Heart left ventricle (tissue), 16 donors: ENCODE measurements around the gene IQCH. TPM values are rescaled to one million over a fixed set of nuclear protein-coding genes. Genes with fewer than 3 reads are reported as not detected.

ENCODE experiments used
- ATAC-seq, 4 donors: fragments of 200-7000 bp; cut with Tn5 transposase; one replicate each; pipeline ENCODE4 v1.9.1; 2020 to 2022; ENCODE audit warnings: moderate library complexity in 4 of 4, mild to moderate bottlenecking in 3 of 4, moderate number of reproducible peaks in 1 of 4
- DNase-seq, 5 donors: peaks; one replicate each; pipeline ENCODE4 v3.0.0-alpha.2; 2020
- H3K27ac ChIP-seq, 12 donors: fragments of 200-600 bp; sonication (generic) in 4 of 12; one replicate each; pipeline versions ENCODE4 v1.5.0 to v1.8.0; 2016 to 2022; ENCODE audit warnings: mild to moderate bottlenecking in 2 of 12
- H3K27me3 ChIP-seq, 9 donors: fragments of 200-600 bp; sonication (generic) in 2 of 9; one replicate each; pipeline versions ENCODE4 v1.5.1 to v1.8.0; 2016 to 2022; ENCODE audit warnings: mild to moderate bottlenecking in 3 of 9
- H3K36me3 ChIP-seq, 9 donors: fragments of 200-600 bp; sonication (generic) in 2 of 9; one replicate each; pipeline versions ENCODE4 v1.5.0 to v1.8.0; 2018 to 2022; ENCODE audit warnings: mild to moderate bottlenecking in 2 of 9
- H3K4me1 ChIP-seq, 12 donors: fragments of 200-600 bp; sonication (generic) in 4 of 12; one replicate each; pipeline versions ENCODE4 v1.5.0 to v1.8.0; 2016 to 2022; ENCODE audit warnings: mild to moderate bottlenecking in 3 of 12
- H3K4me3 ChIP-seq, 12 donors: fragments of 200-600 bp; sonication (generic) in 4 of 12; one replicate each; pipeline versions ENCODE4 v1.5.0 to v1.8.0; 2017 to 2022; ENCODE audit warnings: mild to moderate bottlenecking in 9 of 12, moderate library complexity in 4 of 12
- H3K9me3 ChIP-seq, 12 donors: fragments of 200-600 bp; sonication (generic) in 4 of 12; one replicate each; pipeline versions ENCODE4 v1.5.0 to v1.8.0; 2016 to 2022; ENCODE audit warnings: mild to moderate bottlenecking in 1 of 12
- POLR2A ChIP-seq, 2 donors: fragments of 450-650 bp; IDR thresholded peaks; one replicate each; pipeline ENCODE4 v1.6.1; 2017; ENCODE audit warnings: antibody characterized with exemption in 2 of 2, mild to moderate bottlenecking in 2 of 2, moderate library complexity in 2 of 2
- WGBS, 4 donors: extraction: QIAGEN DNeasy Blood & Tissue Kit in 2 of 4; methylation state at CpG; one replicate each; pipeline versions ENCODE4 v1.1.5 to v1.1.7; 2013 to 2018; 5-methylcytosine and 5-hydroxymethylcytosine counted together
- intact Hi-C, 10 donors: fragments of 100-400 bp; cut with DNase I; formaldehyde crosslinking; loops; one replicate each; pipeline versions ENCODE4 v1.11.1 to v1.14.2; 2022
- polyA plus RNA-seq, 2 donors: library from polyadenylated mRNA; stranded (reverse); fragments of 200-250 nt; gene quantifications; one replicate each; pipeline ENCODE4 v1.2.3, GENCODE V29; 2013
- total RNA-seq, 9 donors: library from RNA; depleted of rRNA in 2 of 9; stranded (reverse); fragments of >200 nt in 2 of 9; fragmentation: NEBNext Ultra II Directional in 3 of 9; extraction: Animal tissue kit (Norgen Biotek cat#: 25700) in 3 of 9; gene quantifications; one replicate each; pipeline versions ENCODE4 v1.1.0 to v1.2.4, GENCODE V29; 2016 to 2023
- TF ChIP-seq, protein P1 (sequence below), 12 donors: fragments of 200-600 bp; sonication (generic) in 4 of 12; IDR thresholded peaks; one replicate each; pipeline versions ENCODE4 v1.5.0 to v1.8.0; 2018 to 2022; ENCODE audit warnings: antibody characterized with exemption in 12 of 12, mild to moderate bottlenecking in 5 of 12
- donor health status: ischemic (EF 13 %, LVEDD 7.1; RV severe dilation, severe dysfunction).
- donor health status: healthy with polysubstance abuse.
- donor health status: DM: no; HTN: yes; CAD: no.
- donor health status: DM: no; HTN: no; CAD: no.
- donor health status: ischemic (EF 25% LVEDD 6.9; RV normal size, moderate dysfunction).
- donor health status: ischemic (EF 25% LVEDD 5.7; RV mildly dilated, moderate dysfunction).
- donor health status: healthy.
- donor health status: DM: yes; HTN: yes; CAD: no.
- donor health status: ischemic (EF 35%, LVEDD 5.7; RV mildly dilated, moderate dysfunction).
- donor health status: nonischemic (EF 11% LVEDD 7.7; RV severe dilation, severe dysfunction).
- donor health status: DM: yes; HTN: yes; CAD: no.
- donor health status: PGD.
- donor health status: ischemic (EF 29% LVEDD 5.4; RV normal size, mild dysfunction).
- donor health status: nonischemic (EF 23%, LVEDD 6.1; RV moderate dilation, normal function).

Gene IQCH
- total and polyA plus RNA-seq, 11 donors = 0.11 to 3.3 (median 1.4) TPM

DNA sequence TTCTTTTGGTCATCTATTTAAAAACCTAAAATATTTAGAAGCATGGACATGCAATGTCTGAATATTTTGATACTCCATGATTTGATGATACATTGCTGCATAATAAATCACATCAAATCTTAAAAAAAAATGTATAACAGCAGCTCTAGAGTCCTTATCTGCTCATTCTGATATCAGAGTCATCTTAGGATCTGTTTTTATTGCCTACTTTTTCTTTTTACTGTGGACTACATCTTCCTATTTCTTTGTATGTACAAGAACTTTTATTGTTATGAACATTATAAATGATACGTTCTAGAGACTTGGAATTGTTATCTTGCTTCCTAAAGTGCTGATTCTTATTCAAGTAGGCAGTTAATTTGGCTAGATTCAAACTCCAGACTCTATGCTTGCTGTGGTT, 72.7 kb downstream of the IQCH start:
- no peaks in the 10 kb centered on the region for H3K27me3 ChIP-seq
- intact Hi-C loops = no loop called here
- WGBS, 4 donors = 74 to 82% (median 78%) methylated on average over 1 of the region's 1 CpG
- no peak overlapping the region for H3K4me3 ChIP-seq
- ATAC-seq (no peak), DNase-seq (no peak)
- peaks cover 0 to 13% (median 0%) of the 10 kb centered on the region in 12 donors for H3K9me3 ChIP-seq
- TF ChIP-seq POLR2A (IDR thresholded peaks at IDR 0.05) = no peak
- TF ChIP-seq, protein P1, sequence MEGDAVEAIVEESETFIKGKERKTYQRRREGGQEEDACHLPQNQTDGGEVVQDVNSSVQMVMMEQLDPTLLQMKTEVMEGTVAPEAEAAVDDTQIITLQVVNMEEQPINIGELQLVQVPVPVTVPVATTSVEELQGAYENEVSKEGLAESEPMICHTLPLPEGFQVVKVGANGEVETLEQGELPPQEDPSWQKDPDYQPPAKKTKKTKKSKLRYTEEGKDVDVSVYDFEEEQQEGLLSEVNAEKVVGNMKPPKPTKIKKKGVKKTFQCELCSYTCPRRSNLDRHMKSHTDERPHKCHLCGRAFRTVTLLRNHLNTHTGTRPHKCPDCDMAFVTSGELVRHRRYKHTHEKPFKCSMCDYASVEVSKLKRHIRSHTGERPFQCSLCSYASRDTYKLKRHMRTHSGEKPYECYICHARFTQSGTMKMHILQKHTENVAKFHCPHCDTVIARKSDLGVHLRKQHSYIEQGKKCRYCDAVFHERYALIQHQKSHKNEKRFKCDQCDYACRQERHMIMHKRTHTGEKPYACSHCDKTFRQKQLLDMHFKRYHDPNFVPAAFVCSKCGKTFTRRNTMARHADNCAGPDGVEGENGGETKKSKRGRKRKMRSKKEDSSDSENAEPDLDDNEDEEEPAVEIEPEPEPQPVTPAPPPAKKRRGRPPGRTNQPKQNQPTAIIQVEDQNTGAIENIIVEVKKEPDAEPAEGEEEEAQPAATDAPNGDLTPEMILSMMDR (IDR thresholded peaks at IDR 0.05) = no peak
- H3K27ac ChIP-seq = no peak overlapping the region
- no peaks in the 10 kb centered on the region for H3K36me3 ChIP-seq
- H3K4me1 ChIP-seq = peaks cover 0 to 2% (median 0%) of the 10 kb centered on the region in 12 donors

DNA sequence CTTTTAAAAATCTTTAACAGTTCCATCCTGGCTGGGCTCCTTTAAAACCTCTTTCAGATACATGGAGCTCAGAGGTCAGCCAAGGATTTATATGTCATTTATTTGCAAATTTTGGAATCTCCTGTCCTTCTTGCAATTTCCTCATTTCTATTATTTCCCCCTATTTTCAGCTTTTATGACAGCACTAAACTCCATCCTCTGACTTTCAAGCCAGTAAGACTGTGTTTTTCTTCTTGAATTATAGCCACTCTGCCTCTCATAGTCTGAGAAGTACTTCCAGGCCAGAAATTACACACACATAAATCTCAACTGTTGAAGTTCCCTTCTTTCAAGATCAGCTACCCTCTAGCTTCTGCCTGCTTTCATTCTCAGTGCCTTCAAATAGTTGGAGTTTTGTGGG, 73.2 kb downstream of the IQCH start:
- H3K4me1 ChIP-seq = peaks cover 0 to 2% (median 0%) of the 10 kb centered on the region in 12 donors
- intact Hi-C loops = no loop called here
- no peak overlapping the region for H3K4me3 ChIP-seq
- H3K27me3 ChIP-seq = no peaks in the 10 kb centered on the region
- H3K27ac ChIP-seq = no peak overlapping the region
- ATAC-seq = no peak
- peaks cover 0 to 13% (median 0%) of the 10 kb centered on the region in 12 donors for H3K9me3 ChIP-seq
- no peak for TF ChIP-seq POLR2A (IDR thresholded peaks at IDR 0.05)
- TF ChIP-seq, protein P1 (IDR thresholded peaks at IDR 0.05) = no peak
- no peak for DNase-seq
- H3K36me3 ChIP-seq = no peaks in the 10 kb centered on the region

DNA sequence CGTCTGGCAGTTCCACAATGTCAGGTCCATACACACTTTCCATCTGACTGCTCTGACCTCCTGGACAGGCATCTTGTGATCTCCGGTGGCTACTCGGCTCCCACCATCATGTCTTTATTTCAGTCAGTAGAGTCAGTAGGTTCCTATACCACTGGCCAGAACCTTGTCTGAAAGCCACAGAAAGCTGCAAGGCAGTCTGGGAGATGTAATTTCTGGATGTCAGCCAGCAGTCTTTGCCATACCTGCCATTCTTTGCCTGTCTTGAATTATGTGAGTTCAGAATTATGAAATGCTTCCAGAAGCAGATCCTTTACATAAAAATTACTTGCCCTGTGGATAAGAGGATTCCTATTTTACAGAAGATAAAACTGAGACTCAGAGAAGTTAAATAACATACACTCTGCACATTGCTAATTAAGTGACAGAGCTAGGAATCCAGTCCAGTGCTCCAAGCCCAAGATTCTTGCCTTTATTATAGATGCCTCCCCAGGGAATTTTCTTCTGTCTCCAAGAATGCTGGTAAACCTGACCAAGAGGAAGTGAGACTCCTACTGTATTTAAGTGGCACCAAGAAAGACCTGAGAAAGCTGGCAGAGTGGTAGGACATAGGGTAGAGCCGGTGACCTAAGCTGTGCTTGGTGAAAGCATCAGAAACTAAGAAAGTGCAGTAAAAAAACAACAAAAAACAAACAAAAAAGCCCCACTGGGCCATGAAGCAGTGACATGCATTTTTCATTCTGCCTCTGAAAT, 75.6 kb downstream of the IQCH start:
- H3K36me3 ChIP-seq = no peaks in the 10 kb centered on the region
- intact Hi-C loops = no loop called here
- H3K27me3 ChIP-seq = no peaks in the 10 kb centered on the region
- H3K9me3 ChIP-seq = peaks cover 0 to 13% (median 0%) of the 10 kb centered on the region in 12 donors
- no peak overlapping the region for H3K27ac ChIP-seq
- ATAC-seq (no peak), DNase-seq (no peak)
- TF ChIP-seq, protein P1 (IDR thresholded peaks at IDR 0.05) = no peak
- no peak for TF ChIP-seq POLR2A (IDR thresholded peaks at IDR 0.05)
- WGBS, 4 donors = 84 to 94% (median 92%) methylated on average over 4 of the region's 4 CpGs
- peaks cover 0 to 2% (median 0%) of the 10 kb centered on the region in 12 donors for H3K4me1 ChIP-seq
- H3K4me3 ChIP-seq = no peak overlapping the region

DNA sequence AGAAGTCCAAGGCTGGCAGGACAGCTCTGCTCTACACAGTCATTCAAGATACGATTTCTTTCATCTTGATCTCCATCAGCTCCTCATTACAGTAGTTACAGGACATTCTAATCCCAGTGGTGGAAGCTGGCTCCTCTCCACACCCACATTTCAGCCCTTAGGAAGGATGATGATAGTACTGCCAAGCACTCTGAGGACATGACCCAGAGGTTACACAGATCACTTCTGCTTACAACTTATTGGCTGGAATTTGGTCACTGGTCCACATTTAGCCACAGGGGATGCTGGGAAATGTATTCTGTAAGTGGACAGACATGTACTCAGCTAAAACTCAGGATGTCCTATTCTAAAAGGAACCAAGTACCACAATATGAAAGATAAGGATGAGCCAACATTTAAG, 77.1 kb downstream of the IQCH start:
- ATAC-seq (peak; percentile 93 to 99 (median 94)), DNase-seq (peak in 4 of 5 donors; percentile 17 to 45 (median 31))
- WGBS, 4 donors = 12 to 17% (median 14%) methylated on average over 1 of the region's 1 CpG
- peaks cover 0 to 2% (median 0%) of the 10 kb centered on the region in 12 donors for H3K4me1 ChIP-seq
- H3K36me3 ChIP-seq = no peaks in the 10 kb centered on the region
- no peaks in the 10 kb centered on the region for H3K27me3 ChIP-seq
- no peak overlapping the region for H3K27ac ChIP-seq
- intact Hi-C loops = no loop called here
- H3K4me3 ChIP-seq = no peak overlapping the region
- TF ChIP-seq, protein P1 (IDR thresholded peaks at IDR 0.05) = no peak
- TF ChIP-seq POLR2A (IDR thresholded peaks at IDR 0.05) = no peak
- H3K9me3 ChIP-seq = peaks cover 0 to 12% (median 0%) of the 10 kb centered on the region in 12 donors
